ENCODE data around the gene SLC35D2.

The SLC35D2 gene

GRCh38 chr9:96345551-96345950, 38.0 kb downstream of the SLC35D2 start:
- Histone ChIP-seq H3K4me1 (ENCODE audit: control insufficient read depth in 1 of 2, insufficient read depth in 2 of 2, low read length in 2 of 2) (peaks cover 7 to 25% of the 10 kb centered on the region in 2 donors), H3K36me3 (ENCODE audit: control insufficient read depth in 1 of 2, insufficient read depth in 2 of 2, low read length in 2 of 2) (peaks cover 14 to 22% of the 10 kb centered on the region in 2 donors), H3K27me3 (ENCODE audit: low read depth, low read length) (no peaks in the 10 kb centered on the region), H3K9me3 (ENCODE audit: control insufficient read depth in 1 of 2, low read length in 2 of 2) (peaks cover 0 to 3% of the 10 kb centered on the region in 2 donors), H3K27ac (ENCODE audit: low read length) (no peak overlapping the region), H3K4me3 (ENCODE audit: low read depth in 1 of 2, low read length in 2 of 2) (no peak overlapping the region)

GRCh38 chr9:96344458-96345180, 38.9 kb downstream of the SLC35D2 start:
- Histone ChIP-seq H3K4me1 (ENCODE audit: control insufficient read depth in 1 of 2, insufficient read depth in 2 of 2, low read length in 2 of 2) (peaks cover 11 to 20% of the 10 kb centered on the region in 2 donors), H3K36me3 (ENCODE audit: control insufficient read depth in 1 of 2, insufficient read depth in 2 of 2, low read length in 2 of 2) (peaks cover 14 to 18% of the 10 kb centered on the region in 2 donors), H3K27ac (ENCODE audit: low read length) (peak overlapping the region; percentile 39), H3K27me3 (ENCODE audit: low read depth, low read length) (no peaks in the 10 kb centered on the region), H3K4me3 (ENCODE audit: low read depth in 1 of 2, low read length in 2 of 2) (no peak overlapping the region), H3K9me3 (ENCODE audit: control insufficient read depth in 1 of 2, low read length in 2 of 2) (peaks cover 0 to 3% of the 10 kb centered on the region in 2 donors)

- H3K4me1 ChIP-seq (ENCODE audit: control insufficient read depth in 1 of 2, insufficient read depth in 2 of 2, low read length in 2 of 2), result peaks cover 11 to 20% of the 10 kb centered on the region in 2 donors
- H3K27ac ChIP-seq (ENCODE audit: low read length), result peak overlapping the region; percentile 34
- no peaks in the 10 kb centered on the region for H3K27me3 ChIP-seq (ENCODE audit: low read depth, low read length)
- H3K36me3 ChIP-seq (ENCODE audit: control insufficient read depth in 1 of 2, insufficient read depth in 2 of 2, low read length in 2 of 2), result peaks cover 11 to 14% of the 10 kb centered on the region in 2 donors
- H3K4me3 ChIP-seq (ENCODE audit: low read depth in 1 of 2, low read length in 2 of 2), result no peak overlapping the region
- H3K9me3 ChIP-seq (ENCODE audit: control insufficient read depth in 1 of 2, low read length in 2 of 2), result peaks cover 0 to 3% of the 10 kb centered on the region in 2 donors
Measured at GRCh38 chr9:96343515-96344360, 39.8 kb downstream of the SLC35D2 start.

GRCh38 chr9:96342571-96343245, 40.8 kb downstream of the SLC35D2 start:
- Histone ChIP-seq H3K27ac (ENCODE audit: low read length) (peak overlapping the region; percentile 39), H3K27me3 (ENCODE audit: low read depth, low read length) (no peaks in the 10 kb centered on the region), H3K4me1 (ENCODE audit: control insufficient read depth in 1 of 2, insufficient read depth in 2 of 2, low read length in 2 of 2) (peaks cover 11 to 20% of the 10 kb centered on the region in 2 donors), H3K36me3 (ENCODE audit: control insufficient read depth in 1 of 2, insufficient read depth in 2 of 2, low read length in 2 of 2) (peaks cover 5 to 8% of the 10 kb centered on the region in 2 donors), H3K4me3 (ENCODE audit: low read depth in 1 of 2, low read length in 2 of 2) (no peak overlapping the region), H3K9me3 (ENCODE audit: control insufficient read depth in 1 of 2, low read length in 2 of 2) (no peaks in the 10 kb centered on the region)

- no peak overlapping the region for H3K27ac ChIP-seq (ENCODE audit: low read length)
- H3K9me3 ChIP-seq (ENCODE audit: control insufficient read depth in 1 of 2, low read length in 2 of 2), result no peaks in the 10 kb centered on the region
Measured at GRCh38 chr9:96340707-96341106, 42.8 kb downstream of the SLC35D2 start.

GRCh38 chr9:96338299-96338698, 45.2 kb downstream of the SLC35D2 start:
- H3K36me3 ChIP-seq (ENCODE audit: control insufficient read depth in 1 of 2, insufficient read depth in 2 of 2, low read length in 2 of 2), result peaks cover 9 to 11% of the 10 kb centered on the region in 2 donors
- H3K9me3 ChIP-seq (ENCODE audit: control insufficient read depth in 1 of 2, low read length in 2 of 2), result no peaks in the 10 kb centered on the region
- H3K27me3 ChIP-seq (ENCODE audit: low read depth, low read length), result no peaks in the 10 kb centered on the region
- no peak overlapping the region for H3K4me3 ChIP-seq (ENCODE audit: low read depth in 1 of 2, low read length in 2 of 2)
- H3K27ac ChIP-seq (ENCODE audit: low read length), result no peak overlapping the region
- H3K4me1 ChIP-seq (ENCODE audit: control insufficient read depth in 1 of 2, insufficient read depth in 2 of 2, low read length in 2 of 2), result peaks cover 6 to 11% of the 10 kb centered on the region in 2 donors

More at GRCh38 chr9:96340707-96341106, 42.8 kb downstream of the SLC35D2 start:
- H3K27me3 ChIP-seq (ENCODE audit: low read depth, low read length), result no peaks in the 10 kb centered on the region
- peaks cover 5 to 13% of the 10 kb centered on the region in 2 donors for H3K36me3 ChIP-seq (ENCODE audit: control insufficient read depth in 1 of 2, insufficient read depth in 2 of 2, low read length in 2 of 2)
- H3K4me1 ChIP-seq (ENCODE audit: control insufficient read depth in 1 of 2, insufficient read depth in 2 of 2, low read length in 2 of 2), result peaks cover 11 to 20% of the 10 kb centered on the region in 2 donors
- no peak overlapping the region for H3K4me3 ChIP-seq (ENCODE audit: low read depth in 1 of 2, low read length in 2 of 2)

- H3K36me3 ChIP-seq (ENCODE audit: control insufficient read depth in 1 of 2, insufficient read depth in 2 of 2, low read length in 2 of 2), result peaks cover 4 to 13% of the 10 kb centered on the region in 2 donors
- no peaks in the 10 kb centered on the region for H3K4me1 ChIP-seq (ENCODE audit: control insufficient read depth in 1 of 2, insufficient read depth in 2 of 2, low read length in 2 of 2)
- peak overlapping the region; percentile 4 for H3K27ac ChIP-seq (ENCODE audit: low read length)
- no peaks in the 10 kb centered on the region for H3K9me3 ChIP-seq (ENCODE audit: control insufficient read depth in 1 of 2, low read length in 2 of 2)
- H3K4me3 ChIP-seq (ENCODE audit: low read depth in 1 of 2, low read length in 2 of 2), result no peak overlapping the region
- H3K27me3 ChIP-seq (ENCODE audit: low read depth, low read length), result no peaks in the 10 kb centered on the region
Measured at GRCh38 chr9:96333958-96334357, 49.6 kb downstream of the SLC35D2 start.

- H3K36me3 ChIP-seq (ENCODE audit: control insufficient read depth in 1 of 2, insufficient read depth in 2 of 2, low read length in 2 of 2), result peaks cover 4 to 12% of the 10 kb centered on the region in 2 donors
- no peaks in the 10 kb centered on the region for H3K9me3 ChIP-seq (ENCODE audit: control insufficient read depth in 1 of 2, low read length in 2 of 2)
- no peaks in the 10 kb centered on the region for H3K27me3 ChIP-seq (ENCODE audit: low read depth, low read length)
- H3K27ac ChIP-seq (ENCODE audit: low read length), result no peak overlapping the region
- H3K4me1 ChIP-seq (ENCODE audit: control insufficient read depth in 1 of 2, insufficient read depth in 2 of 2, low read length in 2 of 2), result no peaks in the 10 kb centered on the region
- no peak overlapping the region for H3K4me3 ChIP-seq (ENCODE audit: low read depth in 1 of 2, low read length in 2 of 2)
Measured at GRCh38 chr9:96331236-96331947, 52.1 kb downstream of the SLC35D2 start.

GRCh38 chr9:96327694-96328352, 55.7 kb downstream of the SLC35D2 start:
- Histone ChIP-seq H3K4me1 (ENCODE audit: control insufficient read depth in 1 of 2, insufficient read depth in 2 of 2, low read length in 2 of 2) (no peaks in the 10 kb centered on the region), H3K36me3 (ENCODE audit: control insufficient read depth in 1 of 2, insufficient read depth in 2 of 2, low read length in 2 of 2) (peaks cover 0 to 11% of the 10 kb centered on the region in 2 donors), H3K4me3 (ENCODE audit: low read depth in 1 of 2, low read length in 2 of 2) (no peak overlapping the region), H3K27ac (ENCODE audit: low read length) (no peak overlapping the region), H3K9me3 (ENCODE audit: control insufficient read depth in 1 of 2, low read length in 2 of 2) (no peaks in the 10 kb centered on the region), H3K27me3 (ENCODE audit: low read depth, low read length) (no peaks in the 10 kb centered on the region)

GRCh38 chr9:96323169-96323568, 60.3 kb downstream of the SLC35D2 start:
- no peaks in the 10 kb centered on the region for H3K27me3 ChIP-seq (ENCODE audit: low read depth, low read length)
- H3K27ac ChIP-seq (ENCODE audit: low read length), result no peak overlapping the region
- no peaks in the 10 kb centered on the region for H3K9me3 ChIP-seq (ENCODE audit: control insufficient read depth in 1 of 2, low read length in 2 of 2)
- H3K36me3 ChIP-seq (ENCODE audit: control insufficient read depth in 1 of 2, insufficient read depth in 2 of 2, low read length in 2 of 2), result peaks cover 11 to 13% of the 10 kb centered on the region in 2 donors
- no peaks in the 10 kb centered on the region for H3K4me1 ChIP-seq (ENCODE audit: control insufficient read depth in 1 of 2, insufficient read depth in 2 of 2, low read length in 2 of 2)
- H3K4me3 ChIP-seq (ENCODE audit: low read depth in 1 of 2, low read length in 2 of 2), result no peak overlapping the region

Data from muscle layer of duodenum (tissue), 2 donors.